Stimulated activated CD8-positive, alpha-beta memory T cell treated with anti-CD3 and anti-CD28 coated beads, Interleukin-15, amount 100 ng/mL, for 4 hours (primary cell): ENCODE data around the gene TRIP10.
"Not testable (repeated sequence)": the region's sequence is repeated elsewhere in the genome, so short reads cannot be mapped to it uniquely, and the experiment has no call there.

ENCODE experiments used
- DNase-seq, 2 donors: peaks; one replicate each; pipeline ENCODE4 v3.0.0-alpha.2; 2020; ENCODE audit warnings: low read depth in 2 of 2

The TRIP10 gene

DNA sequence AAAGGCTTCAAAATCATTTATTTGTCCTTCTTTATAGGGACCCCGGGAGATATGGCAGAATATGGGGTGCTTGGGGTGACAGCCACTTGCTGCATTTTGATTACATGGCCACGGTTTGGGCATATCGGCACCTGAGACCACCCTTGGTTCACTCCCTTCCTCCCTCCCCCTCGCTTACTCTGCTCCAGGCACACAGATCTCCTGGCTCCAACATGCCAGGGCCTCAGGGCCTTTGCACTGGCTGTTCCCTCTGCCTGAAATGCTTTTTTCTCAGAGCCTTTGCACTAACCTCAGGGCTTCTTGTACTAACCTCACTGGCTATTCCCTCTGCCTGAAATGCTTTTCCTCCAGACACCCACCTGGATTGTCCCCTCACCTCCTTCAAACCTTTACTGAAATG, 56.8 kb downstream of the TRIP10 start:
- no peak for DNase-seq

- DNase-seq = no peak
Measured at GRCh38 chr19:6797646-6798045, 58.2 kb downstream of the TRIP10 start.

DNA sequence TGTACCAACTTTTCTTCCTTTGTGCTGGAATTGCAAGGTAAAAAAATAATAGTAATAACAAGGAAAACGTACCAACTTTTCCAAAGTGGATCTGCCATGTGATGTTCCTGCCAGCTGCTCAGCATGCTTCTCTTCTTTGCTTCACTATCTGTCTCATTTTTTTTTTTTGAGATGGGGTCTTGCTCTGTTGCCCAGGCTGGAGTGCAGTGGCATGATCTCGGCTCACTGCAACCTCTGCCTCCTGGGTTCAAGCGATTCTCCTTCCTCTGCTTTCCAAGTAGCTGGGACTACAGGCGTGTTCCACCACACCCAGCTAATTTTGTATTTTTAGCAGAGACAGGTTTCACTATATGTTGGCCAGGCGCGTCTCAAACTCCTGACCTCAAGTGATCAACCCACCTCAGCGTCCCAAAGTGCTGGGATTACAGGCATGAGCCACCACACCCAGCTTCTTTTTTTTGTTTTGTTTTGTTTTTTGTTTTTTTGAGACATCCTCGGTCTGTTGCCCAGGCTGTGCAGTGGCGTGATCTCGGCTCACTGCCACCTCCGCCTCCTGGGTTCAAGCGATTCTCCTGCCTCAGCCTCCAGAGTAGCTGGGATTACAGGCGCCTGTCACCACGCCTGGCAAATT, 60.8 kb downstream of the TRIP10 start:
- not testable (repeated sequence) for DNase-seq

GRCh38 chr19:6800991-6801484, 61.6 kb downstream of the TRIP10 start:
- no peak for DNase-seq
